SH-SY5Y (cell line): ENCODE measurements around the gene CRIM1.

Experiments used
- GATA2 ChIP-seq: IDR thresholded peaks from 2 replicates; pipeline ENCODE4 v1.6.1; 2011; ENCODE audit warnings: mild to moderate bottlenecking, low read depth, low read length
- GATA3 ChIP-seq: IDR thresholded peaks from 2 replicates; pipeline ENCODE4 v1.6.1; 2011; ENCODE audit warnings: low read depth, mild to moderate bottlenecking, low read length, moderate library complexity

GRCh38 chr2:36438449-36438977, 82.9 kb downstream of the CRIM1 start:
- TF ChIP-seq GATA3 (no peak), GATA2 (no peak)
